Keratinocyte (primary cell): Measurements from ENCODE around the gene FAM221A.

Experiments used
- CTCF ChIP-seq, 3 experiments: IDR thresholded peaks in 1 of 3; conservative IDR thresholded peaks in 1 of 3; optimal IDR thresholded peaks in 1 of 3; 2 replicates in 2 of 3; 3 replicates in 1 of 3; pipeline versions ENCODE3 to v1.5.1; 2011; ENCODE audit warnings: low read length in 3 of 3, mild to moderate bottlenecking in 3 of 3, moderate library complexity in 2 of 3, control low read depth in 1 of 3, inconsistent platforms in 1 of 3; ENCODE audit not compliant: insufficient read depth in 2 of 3; ENCODE audit errors: extremely low read depth in 1 of 3
- EZH2 ChIP-seq: IDR thresholded peaks from one replicate; pipeline ENCODE4 v1.6.1; 2012; ENCODE audit warnings: inconsistent platforms, mild to moderate bottlenecking, low read length, moderate library complexity

DNA sequence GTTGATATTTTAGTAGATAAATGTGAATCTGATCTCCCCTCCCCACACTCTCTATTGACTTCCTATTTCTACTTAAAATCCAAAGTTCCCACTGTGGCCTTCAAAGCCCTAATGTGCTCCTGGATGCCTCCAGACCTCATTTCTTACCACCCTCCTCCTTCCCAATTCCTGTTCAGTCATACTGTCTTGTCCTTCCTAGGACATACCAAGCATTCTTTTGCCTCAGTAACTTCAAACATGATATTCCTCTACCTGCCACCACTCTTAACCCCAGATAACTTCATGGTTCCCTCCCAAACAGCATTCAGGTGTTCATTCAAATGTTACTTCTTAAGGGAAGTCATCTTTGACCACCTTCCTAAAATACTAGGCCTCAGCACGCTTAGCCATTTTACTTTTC is 34.2 kb upstream of the FAM221A start:
- no peak for TF ChIP-seq CTCF (optimal IDR thresholded peaks at IDR 0.05 in 1 of 3, IDR thresholded peaks at IDR 0.05 in 1 of 3, conservative IDR thresholded peaks at IDR 0.05 in 1 of 3; ENCODE audit: extremely low read depth in 1 of 3, insufficient read depth in 2 of 3, low read length in 3 of 3)
- TF ChIP-seq EZH2, result no peak
